K562 (cell line): ENCODE data around the gene ZDHHC14. TPM values are rescaled to one million over a fixed set of nuclear protein-coding genes. Genes with fewer than 3 reads are reported as not detected.
A peak's percentile ranks its signal among the peaks of the same experiment; 100 is the strongest.

Source experiments
- DMBX1 ChIP-seq: fragments of 250-450 bp; sonication (Bioruptor Pico); IDR thresholded peaks from 2 replicates; pipeline ENCODE4 v1.8.0; 2022; ENCODE audit warnings: inconsistent platforms, mild to moderate bottlenecking, moderate library complexity, borderline replicate concordance
- FOXJ3 ChIP-seq: sonication (generic); formaldehyde crosslinking; IDR thresholded peaks from 2 replicates; pipeline ENCODE4 v1.4.0; 2020; ENCODE audit warnings: mild to moderate bottlenecking, missing genetic modification reagents
- JUN ChIP-seq, 2 experiments: sonication (generic) in 1 of 2; formaldehyde crosslinking in 1 of 2; IDR thresholded peaks; 2 replicates each; pipeline versions ENCODE4 v1.6.1 to v1.8.0; 2012 to 2022; ENCODE audit warnings: borderline replicate concordance in 2 of 2, mild to moderate bottlenecking in 2 of 2, improper control_type of control experiment in 1 of 2, low read depth in 1 of 2, low read length in 1 of 2, missing genetic modification reagents in 1 of 2
- RBM22 ChIP-seq: fragments of 200-400 bp; formaldehyde crosslinking; IDR thresholded peaks from 2 replicates; pipeline ENCODE4 v1.6.1; 2018; ENCODE audit warnings: low read length, low read depth; ENCODE audit not compliant: poor library complexity, severe bottlenecking
- RCOR1 ChIP-seq, 2 experiments: IDR thresholded peaks; 2 replicates each; pipeline ENCODE4 v1.6.1; 2012; ENCODE audit warnings: low read depth in 2 of 2, low read length in 2 of 2, borderline replicate concordance in 1 of 2, improper control_type of control experiment in 1 of 2
- SMARCB1 ChIP-seq: IDR thresholded peaks from 2 replicates; pipeline ENCODE4 v1.6.1; 2011; ENCODE audit warnings: improper control_type of control experiment, low read depth; ENCODE audit not compliant: insufficient read length
- WHSC1 ChIP-seq: IDR thresholded peaks from one replicate; pipeline ENCODE4 v1.6.1; 2012; ENCODE audit warnings: low read length, control low read depth, inconsistent platforms
- ZC3H4 ChIP-seq: sonication (generic); formaldehyde crosslinking; IDR thresholded peaks from 2 replicates; pipeline ENCODE4 v1.9.0; 2021; ENCODE audit warnings: missing genetic modification reagents, borderline replicate concordance
- ZC3H8 ChIP-seq: fragments of 450-650 bp; IDR thresholded peaks from 2 replicates; pipeline ENCODE4 v1.6.1; 2017
- ZFP36 ChIP-seq: fragments of 150-350 bp; IDR thresholded peaks from 2 replicates; pipeline ENCODE4 v1.6.1; 2018; ENCODE audit warnings: low read length, low read depth; ENCODE audit not compliant: partially characterized antibody
- ZNF212 ChIP-seq: fragments of 450-650 bp; formaldehyde crosslinking; IDR thresholded peaks from 2 replicates; pipeline ENCODE4 v1.4.0; 2020; ENCODE audit warnings: mild to moderate bottlenecking
- polyA plus RNA-seq, 8 experiments: library from polyadenylated mRNA; depleted of rRNA in 4 of 8; stranded (reverse) in 5 of 8; unstranded in 3 of 8; fragments of >200 nt; fragmentation: Nextera tagmentation in 2 of 8; fragmentation: Illumina TruSeq in 1 of 8; extraction: Ambion mirVana in 2 of 8; extraction: Trizol in 1 of 8; gene quantifications; 2 replicates each; pipeline versions ENCODE4 v1.2.1 to v1.2.3, GENCODE V29; 2011 to 2014; ENCODE audit warnings: inconsistent platforms in 1 of 8, missing spikeins in 1 of 8
- total RNA-seq, 7 experiments: library from RNA; depleted of rRNA in 6 of 7; stranded (reverse); fragments of >200 nt in 6 of 7; fragmentation: Illumina TruSeq in 2 of 7; extraction: Trizol in 2 of 7; gene quantifications; 2 replicates each; pipeline versions ENCODE4 v1.2.1 to v1.2.3, GENCODE V29; 2011 to 2021; ENCODE audit warnings: low replicate concordance in 1 of 7
- TF ChIP-seq, protein P1 (sequence below), 2 experiments: fragments of 450-650 bp; formaldehyde crosslinking in 1 of 2; IDR thresholded peaks; 2 replicates each; pipeline versions ENCODE4 v1.4.0 to v1.6.1; 2014 to 2020; ENCODE audit warnings: mild to moderate bottlenecking in 2 of 2, borderline replicate concordance in 1 of 2, low read depth in 1 of 2
- TF ChIP-seq, protein P2 (sequence below): fragments of 450-650 bp; formaldehyde crosslinking; IDR thresholded peaks from 2 replicates; pipeline ENCODE4 v1.4.0; 2020; ENCODE audit warnings: mild to moderate bottlenecking, moderate library complexity
- TF ChIP-seq, protein P3 (sequence below), 2 experiments: IDR thresholded peaks in 1 of 2; conservative IDR thresholded peaks in 1 of 2; 2 replicates each; pipeline ENCODE4 v1.6.1; 2016; ENCODE audit warnings: low read depth in 2 of 2, mild to moderate bottlenecking in 1 of 2, missing compliant biosample characterization in 1 of 2, missing genetic modification characterization in 1 of 2, moderate library complexity in 1 of 2

The ZDHHC14 gene
- total and polyA plus RNA-seq, 9 of the 15 experiments (the other 6 are each of a cell fraction or from before 2014, with no cell fraction given): 0.92 to 23.1 (median 13.8) TPM

DNA sequence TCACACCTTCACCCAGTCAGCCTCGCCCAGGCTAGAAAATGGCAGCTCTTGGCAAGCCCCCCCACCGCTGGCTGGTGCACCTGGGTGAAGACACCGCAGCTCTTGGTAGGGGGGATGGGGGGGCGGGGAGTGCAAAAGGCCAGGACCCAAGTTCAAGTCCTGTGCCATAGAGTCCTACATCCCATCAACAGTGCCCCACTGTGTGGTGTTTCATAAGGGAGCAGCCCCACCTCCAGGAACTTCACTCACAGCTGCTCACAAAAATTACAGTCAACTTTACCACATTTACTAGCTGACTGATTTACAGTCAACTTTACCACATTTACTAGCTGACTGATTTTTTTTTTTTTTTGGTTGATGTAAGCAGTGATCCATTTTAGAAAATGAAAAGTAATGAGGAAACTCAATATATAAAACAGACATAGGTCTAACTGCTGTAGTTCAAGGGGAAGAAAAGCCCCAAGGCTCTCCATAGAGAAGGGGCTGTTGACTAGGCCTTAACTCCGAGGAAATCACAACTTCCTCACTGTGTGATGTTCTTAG is 233.1 kb downstream of the ZDHHC14 start (continued):
- TF ChIP-seq, protein P1, sequence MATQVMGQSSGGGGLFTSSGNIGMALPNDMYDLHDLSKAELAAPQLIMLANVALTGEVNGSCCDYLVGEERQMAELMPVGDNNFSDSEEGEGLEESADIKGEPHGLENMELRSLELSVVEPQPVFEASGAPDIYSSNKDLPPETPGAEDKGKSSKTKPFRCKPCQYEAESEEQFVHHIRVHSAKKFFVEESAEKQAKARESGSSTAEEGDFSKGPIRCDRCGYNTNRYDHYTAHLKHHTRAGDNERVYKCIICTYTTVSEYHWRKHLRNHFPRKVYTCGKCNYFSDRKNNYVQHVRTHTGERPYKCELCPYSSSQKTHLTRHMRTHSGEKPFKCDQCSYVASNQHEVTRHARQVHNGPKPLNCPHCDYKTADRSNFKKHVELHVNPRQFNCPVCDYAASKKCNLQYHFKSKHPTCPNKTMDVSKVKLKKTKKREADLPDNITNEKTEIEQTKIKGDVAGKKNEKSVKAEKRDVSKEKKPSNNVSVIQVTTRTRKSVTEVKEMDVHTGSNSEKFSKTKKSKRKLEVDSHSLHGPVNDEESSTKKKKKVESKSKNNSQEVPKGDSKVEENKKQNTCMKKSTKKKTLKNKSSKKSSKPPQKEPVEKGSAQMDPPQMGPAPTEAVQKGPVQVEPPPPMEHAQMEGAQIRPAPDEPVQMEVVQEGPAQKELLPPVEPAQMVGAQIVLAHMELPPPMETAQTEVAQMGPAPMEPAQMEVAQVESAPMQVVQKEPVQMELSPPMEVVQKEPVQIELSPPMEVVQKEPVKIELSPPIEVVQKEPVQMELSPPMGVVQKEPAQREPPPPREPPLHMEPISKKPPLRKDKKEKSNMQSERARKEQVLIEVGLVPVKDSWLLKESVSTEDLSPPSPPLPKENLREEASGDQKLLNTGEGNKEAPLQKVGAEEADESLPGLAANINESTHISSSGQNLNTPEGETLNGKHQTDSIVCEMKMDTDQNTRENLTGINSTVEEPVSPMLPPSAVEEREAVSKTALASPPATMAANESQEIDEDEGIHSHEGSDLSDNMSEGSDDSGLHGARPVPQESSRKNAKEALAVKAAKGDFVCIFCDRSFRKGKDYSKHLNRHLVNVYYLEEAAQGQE (IDR thresholded peaks at IDR 0.05; ENCODE audit: borderline replicate concordance): peak; percentile 13; the same call in 1 of the 2 replicates
- TF ChIP-seq, protein P1 (CRISPR knock-in tag; IDR thresholded peaks at IDR 0.05; ENCODE audit: low read depth): no peak
- TF ChIP-seq JUN (IDR thresholded peaks at IDR 0.05; ENCODE audit: borderline replicate concordance, low read depth, low read length): no peak
- TF ChIP-seq JUN (CRISPR knock-in tag; IDR thresholded peaks at IDR 0.05; ENCODE audit: borderline replicate concordance): no peak
- TF ChIP-seq ZFP36: no peak
- TF ChIP-seq WHSC1: no peak
- no peak for TF ChIP-seq FOXJ3
- TF ChIP-seq ZC3H4 (CRISPR knock-in tag): no peak
- no peak for TF ChIP-seq RCOR1 (IDR thresholded peaks at IDR 0.05; ENCODE audit: borderline replicate concordance in 1 of 2, low read depth in 2 of 2, low read length in 2 of 2)
- TF ChIP-seq, protein P2, sequence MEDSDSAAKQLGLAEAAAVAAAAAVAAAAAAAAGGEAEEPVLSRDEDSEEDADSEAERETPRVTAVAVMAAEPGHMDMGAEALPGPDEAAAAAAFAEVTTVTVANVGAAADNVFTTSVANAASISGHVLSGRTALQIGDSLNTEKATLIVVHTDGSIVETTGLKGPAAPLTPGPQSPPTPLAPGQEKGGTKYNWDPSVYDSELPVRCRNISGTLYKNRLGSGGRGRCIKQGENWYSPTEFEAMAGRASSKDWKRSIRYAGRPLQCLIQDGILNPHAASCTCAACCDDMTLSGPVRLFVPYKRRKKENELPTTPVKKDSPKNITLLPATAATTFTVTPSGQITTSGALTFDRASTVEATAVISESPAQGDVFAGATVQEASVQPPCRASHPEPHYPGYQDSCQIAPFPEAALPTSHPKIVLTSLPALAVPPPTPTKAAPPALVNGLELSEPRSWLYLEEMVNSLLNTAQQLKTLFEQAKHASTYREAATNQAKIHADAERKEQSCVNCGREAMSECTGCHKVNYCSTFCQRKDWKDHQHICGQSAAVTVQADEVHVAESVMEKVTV (CRISPR knock-in tag): no peak
- TF ChIP-seq RBM22: no peak
- TF ChIP-seq, protein P3, sequence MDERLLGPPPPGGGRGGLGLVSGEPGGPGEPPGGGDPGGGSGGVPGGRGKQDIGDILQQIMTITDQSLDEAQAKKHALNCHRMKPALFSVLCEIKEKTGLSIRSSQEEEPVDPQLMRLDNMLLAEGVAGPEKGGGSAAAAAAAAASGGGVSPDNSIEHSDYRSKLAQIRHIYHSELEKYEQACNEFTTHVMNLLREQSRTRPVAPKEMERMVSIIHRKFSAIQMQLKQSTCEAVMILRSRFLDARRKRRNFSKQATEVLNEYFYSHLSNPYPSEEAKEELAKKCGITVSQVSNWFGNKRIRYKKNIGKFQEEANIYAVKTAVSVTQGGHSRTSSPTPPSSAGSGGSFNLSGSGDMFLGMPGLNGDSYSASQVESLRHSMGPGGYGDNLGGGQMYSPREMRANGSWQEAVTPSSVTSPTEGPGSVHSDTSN (CRISPR knock-in tag; IDR thresholded peaks at IDR 0.05; ENCODE audit: low read depth): no peak
- TF ChIP-seq, protein P3 (tag; conservative IDR thresholded peaks at IDR 0.05; ENCODE audit: low read depth): 0 out of 2 replicates have a peak, but pooled peaks have one; percentile 19
- TF ChIP-seq ZC3H8: no peak
- TF ChIP-seq DMBX1: peak; percentile 68; the same call in 1 of the 2 replicates
- TF ChIP-seq ZNF212 (CRISPR knock-in tag): no peak
- TF ChIP-seq SMARCB1: no peak
